GM18867 (cell line): ENCODE data around the gene CSTF2T.
"Not testable (repeated sequence)": the region's sequence is repeated elsewhere in the genome, so short reads cannot be mapped to it uniquely, and the experiment has no call there.

Experiments
- ATAC-seq: cut with Tn5 transposase; IDR thresholded peaks from one replicate; pipeline ENCODE4 v1.9.1; 2021; ENCODE audit warnings: mild to moderate bottlenecking, moderate library complexity; ENCODE audit not compliant: unreplicated experiment

Gene CSTF2T

GRCh38 chr10:51699145-51699474 is 285 bp downstream of the CSTF2T start:
- ATAC-seq: peak; percentile 31

GRCh38 chr10:51698473-51699063 is 827 bp downstream of the CSTF2T start:
- ATAC-seq: no peak

- no peak for ATAC-seq
Measured at GRCh38 chr10:51696251-51696650, 3.1 kb downstream of the CSTF2T start.

- ATAC-seq: no peak
Measured at GRCh38 chr10:51694086-51694768, 5.2 kb downstream of the CSTF2T start.

GRCh38 chr10:51691135-51691534 is 8.3 kb downstream of the CSTF2T start:
- ATAC-seq: no peak

- no peak for ATAC-seq
Measured at GRCh38 chr10:51689536-51689935, 9.9 kb downstream of the CSTF2T start.

- ATAC-seq: not testable (repeated sequence)
Measured at GRCh38 chr10:51688826-51689225, 10.6 kb downstream of the CSTF2T start.

- ATAC-seq: no peak
Measured at GRCh38 chr10:51687296-51687695, 12.1 kb downstream of the CSTF2T start.

- ATAC-seq: no peak
Measured at GRCh38 chr10:51685768-51686167, 13.6 kb downstream of the CSTF2T start.

- ATAC-seq: no peak
Measured at GRCh38 chr10:51683031-51683691, 16.2 kb downstream of the CSTF2T start.

- ATAC-seq: no peak
Measured at GRCh38 chr10:51679841-51680240, 19.6 kb downstream of the CSTF2T start.

- ATAC-seq: no peak
Measured at GRCh38 chr10:51675088-51675487, 24.3 kb downstream of the CSTF2T start.

GRCh38 chr10:51672039-51672535 is 27.3 kb downstream of the CSTF2T start:
- no peak for ATAC-seq

- no peak for ATAC-seq
Measured at GRCh38 chr10:51669041-51669440, 30.4 kb downstream of the CSTF2T start.

- no peak for ATAC-seq
Measured at GRCh38 chr10:51668336-51668689, 31.1 kb downstream of the CSTF2T start.

GRCh38 chr10:51667678-51668335 is 31.6 kb downstream of the CSTF2T start:
- no peak for ATAC-seq

- ATAC-seq: no peak
Measured at GRCh38 chr10:51666456-51666855, 32.9 kb downstream of the CSTF2T start.

- ATAC-seq: no peak
Measured at GRCh38 chr10:51663086-51663485, 36.3 kb downstream of the CSTF2T start.

GRCh38 chr10:51659344-51659743 is 40.1 kb downstream of the CSTF2T start:
- ATAC-seq: no peak

- no peak for ATAC-seq
Measured at GRCh38 chr10:51658000-51658399, 41.4 kb downstream of the CSTF2T start.

- ATAC-seq: no peak
Measured at GRCh38 chr10:51656503-51656902, 42.9 kb downstream of the CSTF2T start.

- no peak for ATAC-seq
Measured at GRCh38 chr10:51654918-51655317, 44.5 kb downstream of the CSTF2T start.
